ENCODE measurements around the gene ABTB2.

- TF ChIP-seq ARNTL (CRISPR knock-in tag; IDR thresholded peaks at IDR 0.05; ENCODE audit: borderline replicate concordance, low read depth) (no peak), RARB (CRISPR knock-in tag; IDR thresholded peaks at IDR 0.05) (no peak), ZNF70 (CRISPR knock-in tag; IDR thresholded peaks at IDR 0.05) (no peak), TSHZ2 (CRISPR knock-in tag; IDR thresholded peaks at IDR 0.05) (no peak), ESRRG (CRISPR knock-in tag; IDR thresholded peaks at IDR 0.05) (no peak), CSRNP3 (CRISPR knock-in tag; IDR thresholded peaks at IDR 0.05) (no peak), ZFP30 (CRISPR knock-in tag; IDR thresholded peaks at IDR 0.05) (no peak), PATZ1 (CRISPR knock-in tag; IDR thresholded peaks at IDR 0.05; ENCODE audit: borderline replicate concordance) (no peak), SNAI2 (CRISPR knock-in tag; IDR thresholded peaks at IDR 0.05) (no peak)
Measured at GRCh38 chr11:34349882-34350281, 7.9 kb downstream of the ABTB2 start.

Data from SK-N-SH treated with all-trans-retinoic acid at 6 μM for 48 hours (cell line).